ENCODE results near the gene LMLN. TPM values are rescaled to one million over a fixed set of nuclear protein-coding genes. Genes with fewer than 3 reads are reported as not detected.
"Not testable (repeated sequence)": the region's sequence is repeated elsewhere in the genome, so short reads cannot be mapped to it uniquely, and the experiment has no call there.

LMLN gene, protein sequence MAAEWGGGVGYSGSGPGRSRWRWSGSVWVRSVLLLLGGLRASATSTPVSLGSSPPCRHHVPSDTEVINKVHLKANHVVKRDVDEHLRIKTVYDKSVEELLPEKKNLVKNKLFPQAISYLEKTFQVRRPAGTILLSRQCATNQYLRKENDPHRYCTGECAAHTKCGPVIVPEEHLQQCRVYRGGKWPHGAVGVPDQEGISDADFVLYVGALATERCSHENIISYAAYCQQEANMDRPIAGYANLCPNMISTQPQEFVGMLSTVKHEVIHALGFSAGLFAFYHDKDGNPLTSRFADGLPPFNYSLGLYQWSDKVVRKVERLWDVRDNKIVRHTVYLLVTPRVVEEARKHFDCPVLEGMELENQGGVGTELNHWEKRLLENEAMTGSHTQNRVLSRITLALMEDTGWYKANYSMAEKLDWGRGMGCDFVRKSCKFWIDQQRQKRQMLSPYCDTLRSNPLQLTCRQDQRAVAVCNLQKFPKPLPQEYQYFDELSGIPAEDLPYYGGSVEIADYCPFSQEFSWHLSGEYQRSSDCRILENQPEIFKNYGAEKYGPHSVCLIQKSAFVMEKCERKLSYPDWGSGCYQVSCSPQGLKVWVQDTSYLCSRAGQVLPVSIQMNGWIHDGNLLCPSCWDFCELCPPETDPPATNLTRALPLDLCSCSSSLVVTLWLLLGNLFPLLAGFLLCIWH
- 8.1 TPM for total RNA-seq

DNA sequence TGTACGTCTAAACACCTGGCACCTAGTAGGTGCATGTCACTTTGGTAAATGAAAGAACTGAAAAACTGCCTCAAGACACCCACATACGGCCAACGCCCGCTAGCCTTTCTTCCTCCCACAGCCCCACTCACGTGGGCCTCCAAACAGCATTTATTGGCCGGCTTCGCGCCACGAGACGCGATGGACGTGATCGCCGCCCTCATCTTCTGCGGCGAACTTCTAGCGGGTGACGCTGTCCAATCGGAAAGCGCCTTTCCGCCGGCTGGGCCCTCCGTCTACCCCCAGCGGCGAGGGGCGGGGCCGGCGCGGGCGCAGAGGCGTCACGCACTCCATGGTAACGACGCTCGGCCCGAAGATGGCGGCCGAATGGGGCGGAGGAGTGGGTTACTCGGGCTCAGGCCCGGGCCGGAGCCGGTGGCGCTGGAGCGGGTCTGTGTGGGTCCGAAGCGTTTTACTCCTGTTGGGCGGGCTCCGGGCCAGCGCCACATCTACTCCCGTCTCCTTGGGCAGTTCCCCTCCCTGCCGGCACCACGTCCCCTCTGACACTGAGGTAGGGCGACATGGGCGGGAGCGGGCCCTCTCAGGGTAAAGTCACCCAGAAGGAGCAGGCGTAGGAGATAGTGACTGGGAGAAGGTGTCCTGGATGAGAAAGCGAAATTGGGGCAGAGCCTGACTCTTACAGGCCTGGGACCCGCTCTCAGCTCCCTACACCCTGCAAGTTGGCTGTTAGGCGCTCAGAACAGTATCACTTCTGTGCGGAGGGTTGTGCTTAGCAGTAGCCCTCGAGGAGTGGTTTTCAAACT, at the start of gene LMLN:
Gene LMLN, plus strand, starts transcription at position 327 of the 803 bp plus-strand sequence. Its CDS starts 29 bp downstream, at position 356.
- peak; percentile 97 for DNase-seq (ENCODE audit: low spot score)

DNA sequence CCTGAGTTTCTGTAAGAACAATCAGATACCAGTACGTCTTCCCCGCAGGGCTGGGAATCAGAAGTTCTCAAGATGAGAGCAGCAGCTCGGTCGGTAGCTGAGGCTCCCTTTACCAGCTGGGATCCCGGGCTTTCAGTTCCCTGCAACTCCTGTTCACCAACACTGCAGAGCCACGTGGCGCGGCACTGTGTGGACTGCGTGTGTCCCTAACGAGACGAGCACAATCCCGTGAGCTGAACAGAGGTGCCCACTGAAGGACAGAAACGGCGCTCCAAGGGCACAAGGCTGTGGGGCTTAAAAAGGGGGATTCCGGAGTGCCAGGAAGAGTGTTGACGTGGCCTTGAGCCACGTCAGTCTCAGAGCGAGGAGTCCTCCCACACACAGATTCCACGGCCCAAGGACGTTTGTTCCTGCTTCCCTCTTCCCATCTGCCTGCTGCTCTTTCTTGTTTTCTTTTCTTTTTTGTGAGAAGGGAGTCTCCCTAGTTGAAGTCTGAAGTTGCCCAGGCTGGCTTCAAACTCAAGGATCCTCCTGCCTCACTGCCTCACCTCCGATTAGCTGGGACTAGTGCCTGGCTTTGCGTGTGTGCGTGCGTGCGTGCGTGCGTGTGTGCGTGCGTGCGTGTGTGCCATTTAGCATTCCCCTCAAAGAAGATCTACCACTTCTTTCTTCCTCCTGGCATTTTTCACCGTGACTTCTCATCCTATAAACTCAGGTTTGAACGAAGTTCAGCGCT, 47.1 kb upstream of the LMLN start:
- DNase-seq (ENCODE audit: low spot score), result no peak

DNA sequence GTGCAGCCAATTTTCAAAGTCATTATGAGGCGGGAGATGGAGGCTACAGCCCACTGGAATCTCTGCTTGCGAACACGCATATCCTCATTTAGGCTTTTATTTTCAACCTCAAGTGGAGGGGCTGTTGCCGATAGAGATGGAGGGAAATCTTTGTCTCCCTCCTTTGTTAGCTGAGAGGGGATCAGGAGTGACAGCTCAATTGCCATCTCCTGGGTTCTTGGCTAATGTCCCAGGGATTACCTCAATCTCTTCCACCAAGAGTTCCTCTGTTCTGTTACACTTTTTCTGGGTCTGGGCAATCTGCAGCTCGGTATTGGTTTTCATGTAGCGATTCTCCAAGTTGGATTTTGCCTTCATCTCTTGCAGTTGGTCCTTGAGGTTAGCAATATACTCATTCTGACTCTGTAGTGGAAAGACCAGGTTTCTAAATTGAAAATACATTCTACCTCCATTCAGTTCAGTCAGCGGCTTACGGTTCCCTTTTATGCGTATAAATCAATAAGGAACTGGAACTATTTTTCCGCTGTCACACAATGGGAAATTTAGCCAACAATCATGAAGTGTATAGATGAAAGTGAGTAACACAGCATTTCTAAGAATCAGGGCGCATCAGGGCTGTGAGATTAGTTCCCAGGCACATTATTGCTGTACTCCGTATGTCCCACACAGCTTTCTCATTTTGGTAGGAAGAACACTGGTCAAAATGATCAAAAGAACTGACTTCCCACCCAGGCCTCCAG, 46.2 kb upstream of the LMLN start:
- no peak for DNase-seq (ENCODE audit: low spot score)

GRCh38 chr3:197921429-197922275, 38.4 kb upstream of the LMLN start:
- DNase-seq (ENCODE audit: low spot score), result not testable (repeated sequence)

DNA sequence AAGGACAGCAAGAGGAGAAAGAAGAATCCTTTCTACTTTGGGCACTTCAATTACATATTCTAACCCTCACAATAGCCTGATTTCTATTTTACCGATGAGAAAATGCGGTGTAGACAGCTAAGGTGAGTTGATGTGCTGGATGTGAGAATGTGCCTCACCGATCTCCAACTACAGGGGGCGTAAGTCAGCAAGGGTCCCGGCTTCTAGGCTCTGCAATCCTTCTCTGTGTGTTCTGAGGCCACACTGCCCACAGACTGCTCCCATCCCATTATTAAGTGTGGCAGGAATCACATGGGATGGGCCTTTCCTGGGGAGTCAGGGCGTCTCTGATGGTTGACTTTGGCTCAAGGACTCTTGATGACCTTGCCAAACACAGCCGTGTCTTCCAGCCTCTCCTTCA, 33.6 kb upstream of the LMLN start:
- DNase-seq (ENCODE audit: low spot score), result no peak

DNA sequence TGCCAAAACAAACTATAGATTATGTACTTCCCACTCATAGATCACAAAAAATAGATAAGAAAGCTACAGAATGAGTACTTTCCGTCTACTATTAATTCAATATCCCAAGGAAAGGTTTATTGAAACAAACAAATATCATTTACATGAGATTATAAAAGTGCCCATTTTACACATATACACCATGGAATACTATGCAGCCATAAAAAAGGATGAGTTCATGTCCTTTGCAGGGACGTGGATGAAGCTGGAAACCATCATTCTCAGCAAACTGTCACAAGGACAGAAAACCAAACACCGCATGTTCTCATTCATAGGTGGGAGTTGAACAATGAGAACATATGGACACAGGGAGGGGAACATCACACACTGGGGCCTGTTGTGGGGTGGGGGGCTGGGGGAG, 32.4 kb upstream of the LMLN start:
- not testable (repeated sequence) for DNase-seq (ENCODE audit: low spot score)

- no peak for DNase-seq (ENCODE audit: low spot score)
Measured at GRCh38 chr3:197936819-197937384, 23.1 kb upstream of the LMLN start.

GRCh38 chr3:197940745-197941384, 19.2 kb upstream of the LMLN start:
- DNase-seq (ENCODE audit: low spot score), result no peak

DNA sequence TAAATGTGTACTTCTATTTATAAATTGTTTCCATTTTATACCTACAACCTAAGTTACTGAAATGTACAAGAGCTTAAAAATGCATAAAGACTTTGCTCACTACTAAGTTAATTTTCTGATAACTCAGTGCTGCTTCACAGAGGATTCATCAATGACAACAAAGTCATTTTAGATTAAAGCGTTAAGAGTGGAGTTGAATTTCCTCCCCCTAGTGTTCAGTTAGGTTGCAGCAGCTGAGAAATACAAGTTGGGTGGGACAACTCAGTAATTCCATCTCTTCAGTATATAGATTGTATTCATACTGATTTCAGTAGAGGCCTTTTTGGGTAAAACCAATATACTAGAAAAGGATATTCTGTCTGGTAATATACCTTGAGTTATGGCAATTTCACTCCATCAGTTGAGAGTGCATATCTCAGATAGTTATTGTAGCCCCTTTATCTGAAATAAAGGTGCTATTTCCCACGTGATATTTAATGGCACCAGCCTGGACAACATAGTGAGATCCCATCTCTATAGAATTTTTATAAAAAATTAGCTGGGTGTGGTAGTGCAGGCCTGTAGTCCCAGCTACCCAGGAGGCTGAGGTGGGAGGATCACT, 17.0 kb upstream of the LMLN start:
- DNase-seq (ENCODE audit: low spot score), result no peak

- DNase-seq (ENCODE audit: low spot score), result no peak
Measured at GRCh38 chr3:197949191-197949777, 10.7 kb upstream of the LMLN start.

DNA sequence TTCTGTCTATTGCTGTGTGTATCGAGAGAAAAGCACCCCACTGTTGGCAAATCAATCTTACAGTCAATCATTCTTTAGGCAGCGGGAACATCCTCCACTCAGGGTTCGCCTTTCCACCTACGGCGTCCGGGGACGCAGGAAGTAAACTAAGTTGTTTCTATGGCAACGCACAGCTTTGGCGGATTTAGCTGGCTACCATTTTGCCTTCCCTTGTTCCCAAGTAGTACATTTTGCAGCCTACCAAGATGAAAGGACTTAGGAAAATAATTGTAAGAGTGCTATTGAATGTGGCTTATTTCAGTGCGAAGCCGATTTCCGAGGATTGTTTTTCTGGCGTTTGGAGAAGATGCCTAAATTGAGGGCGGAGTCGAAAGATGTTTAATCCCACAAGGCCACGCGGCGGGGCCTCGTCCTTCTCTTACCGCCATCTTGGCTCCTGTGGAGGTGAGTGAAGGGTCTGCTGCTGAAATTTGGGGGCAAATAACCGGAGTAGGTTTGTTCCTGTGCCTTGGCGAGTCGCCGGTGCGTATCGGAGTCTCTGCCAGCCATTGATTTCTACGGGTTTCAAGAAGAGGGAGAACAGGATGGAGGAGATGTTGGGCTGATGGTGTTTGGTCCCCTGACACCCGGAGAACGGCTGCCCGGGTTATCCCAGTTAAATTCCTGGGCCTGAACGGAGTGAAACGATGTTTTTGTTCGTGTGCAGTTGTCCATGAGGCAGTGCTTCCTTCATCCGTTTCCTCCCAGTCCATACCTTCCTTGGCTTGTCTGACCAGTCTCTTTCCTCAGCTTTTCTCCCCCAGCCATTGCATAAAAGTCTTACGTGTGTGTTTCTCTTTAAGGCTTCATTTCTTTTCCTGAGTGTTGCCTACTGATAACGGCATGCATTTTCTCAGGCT, 10.0 kb upstream of the LMLN start, which contains the start of gene RPL35A:
Gene RPL35A, plus strand, starts transcription at position 413 of the 899 bp plus-strand sequence. CDS start 778 bp downstream, outside the sequence.
- DNase-seq (ENCODE audit: low spot score), result peak; percentile 89

DNA sequence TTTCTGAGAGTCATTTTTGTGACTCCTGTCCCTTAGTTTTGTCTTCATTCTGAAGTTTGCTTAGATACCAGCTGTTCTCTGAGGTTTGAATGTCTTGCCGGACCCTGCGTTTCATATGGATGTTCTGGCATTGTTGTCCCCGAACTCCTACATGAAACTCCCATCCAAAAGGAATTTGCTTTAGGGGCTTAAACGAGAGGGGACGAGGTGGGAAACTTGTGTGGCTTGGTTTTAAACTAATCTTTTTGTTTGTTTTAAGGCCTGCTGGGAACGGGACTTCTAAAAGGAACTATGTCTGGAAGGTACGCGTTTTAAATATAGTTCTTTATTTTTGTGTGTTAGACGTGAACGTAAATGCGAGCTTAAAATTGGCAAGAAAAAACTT, 9.3 kb upstream of the LMLN start:
- DNase-seq (ENCODE audit: low spot score), result no peak

DNA sequence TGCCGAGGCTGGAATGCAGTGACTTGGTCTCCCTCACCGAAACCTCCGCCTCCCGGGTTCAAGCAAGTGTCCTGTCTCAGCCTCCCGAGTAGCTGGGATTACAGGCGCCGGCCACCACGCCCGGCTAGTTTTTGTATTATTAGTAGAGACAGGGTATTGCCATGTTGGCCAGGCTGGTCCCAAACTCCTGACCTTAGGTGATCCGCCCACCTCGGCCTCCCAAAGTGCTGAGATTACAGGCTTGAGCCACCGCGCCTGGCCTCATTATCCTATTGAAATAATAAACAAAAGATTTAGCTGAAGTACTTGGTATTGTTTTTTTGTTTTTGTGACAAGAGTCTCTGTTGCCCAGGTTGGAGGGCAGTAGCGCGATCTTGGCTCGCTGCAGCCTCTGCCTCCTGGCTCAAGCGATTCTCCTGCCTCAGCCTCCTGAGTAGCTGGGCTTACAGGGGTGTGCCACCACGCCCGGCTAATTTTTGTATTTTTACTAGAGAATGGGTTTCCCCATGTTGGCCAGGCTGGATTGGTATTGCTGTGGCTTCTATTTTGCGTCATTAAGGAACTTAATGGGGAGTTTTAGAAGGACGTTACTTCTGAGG, 8.5 kb upstream of the LMLN start:
- DNase-seq (ENCODE audit: low spot score), result no peak

- no peak for DNase-seq (ENCODE audit: low spot score)
Measured at GRCh38 chr3:197952440-197952839, 7.6 kb upstream of the LMLN start.

- no peak for DNase-seq (ENCODE audit: low spot score)
Measured at GRCh38 chr3:197953325-197953724, 6.7 kb upstream of the LMLN start.

DNA sequence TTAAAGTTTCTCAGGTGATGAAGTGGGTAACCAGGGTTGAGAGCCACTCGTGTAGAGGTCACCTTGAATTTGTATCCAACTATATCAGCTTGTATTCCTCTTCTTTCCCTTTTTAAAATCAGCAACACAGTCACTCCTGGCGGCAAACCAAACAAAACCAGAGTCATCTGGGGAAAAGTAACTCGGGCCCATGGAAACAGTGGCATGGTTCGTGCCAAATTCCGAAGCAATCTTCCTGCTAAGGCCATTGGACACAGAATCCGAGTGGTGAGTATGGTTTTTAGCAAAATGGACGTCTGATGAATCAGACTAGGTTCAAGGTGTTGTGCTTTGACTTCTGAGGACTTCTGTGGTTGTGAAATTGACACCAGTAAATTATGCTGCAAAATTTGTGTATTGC, 6.1 kb upstream of the LMLN start:
- no peak for DNase-seq (ENCODE audit: low spot score)
